GM12878 (cell line): ENCODE measurements around the gene FRMD8. TPM values are rescaled to one million over a fixed set of nuclear protein-coding genes. Genes with fewer than 3 reads are reported as not detected.

ENCODE experiments used
- ASH2L ChIP-seq: fragments of 300-600, 200-600 bp; sonication (generic); IDR thresholded peaks from 2 replicates; pipeline ENCODE4 v1.6.1; 2017; ENCODE audit warnings: low read depth, mild to moderate bottlenecking, borderline replicate concordance
- EGR1 ChIP-seq, 2 experiments: IDR thresholded peaks; 1 replicate in 1 of 2; 2 replicates in 1 of 2; pipeline ENCODE4 v1.6.1; 2011 to 2012; ENCODE audit warnings: low read depth in 2 of 2, low read length in 2 of 2, borderline replicate concordance in 1 of 2, mild to moderate bottlenecking in 1 of 2, moderate library complexity in 1 of 2
- ZNF207 ChIP-seq: fragments of 450-650 bp; IDR thresholded peaks from 2 replicates; pipeline ENCODE4 v1.6.1; 2014; ENCODE audit warnings: antibody characterized with exemption, mild to moderate bottlenecking, borderline replicate concordance
- ZNF384 ChIP-seq: IDR thresholded peaks from 2 replicates; pipeline ENCODE4 v1.6.1; 2012; ENCODE audit warnings: low read depth, mild to moderate bottlenecking, low read length, improper control_type of control experiment, borderline replicate concordance
- ZZZ3 ChIP-seq: IDR thresholded peaks from 2 replicates; pipeline ENCODE4 v1.6.1; 2011; ENCODE audit warnings: low read depth; ENCODE audit not compliant: control insufficient read depth, insufficient read length
- polyA plus RNA-seq, 11 experiments: library from polyadenylated mRNA; depleted of rRNA in 4 of 11; unstranded in 6 of 11; stranded (reverse) in 5 of 11; fragments of >200 nt; fragmentation: Nextera tagmentation in 4 of 11; fragmentation: Illumina TruSeq in 1 of 11; extraction: Ambion mirVana in 4 of 11; extraction: Trizol in 1 of 11; gene quantifications; 1 replicate in 1 of 11; 2 replicates in 10 of 11; pipeline versions ENCODE4 v1.2.1 to v1.2.3, GENCODE V29; 2011 to 2016; ENCODE audit warnings: inconsistent platforms in 2 of 11, missing spikeins in 2 of 11, low read depth in 1 of 11
- total RNA-seq, 4 experiments: library from RNA; depleted of rRNA in 3 of 4; stranded (reverse); fragments of >200 nt in 3 of 4; fragmentation: Illumina TruSeq in 1 of 4; extraction: Trizol in 1 of 4; gene quantifications; 2 replicates each; pipeline versions ENCODE4 v1.2.1 to v1.2.3, GENCODE V29; 2013 to 2021
- TF ChIP-seq, protein P1 (sequence below): IDR thresholded peaks from 2 replicates; pipeline ENCODE4 v1.6.1; 2012; ENCODE audit warnings: mild to moderate bottlenecking, low read depth, low read length
- TF ChIP-seq, protein P2 (sequence below): fragments of 450-650 bp; formaldehyde crosslinking; IDR thresholded peaks from 2 replicates; pipeline ENCODE4 v1.5.0; 2022; ENCODE audit warnings: mild to moderate bottlenecking, missing genetic modification characterization
- TF ChIP-seq, protein P3 (sequence below): IDR thresholded peaks from 2 replicates; pipeline ENCODE4 v1.6.1; 2012; ENCODE audit warnings: improper control_type of control experiment, low read depth, low read length; ENCODE audit not compliant: insufficient replicate concordance

The FRMD8 gene
- total and polyA plus RNA-seq, 10 of the 15 experiments (the other 5 are each of a cell fraction or from before 2014, with no cell fraction given): 8.3 to 69.4 (median 28.0) TPM

DNA sequence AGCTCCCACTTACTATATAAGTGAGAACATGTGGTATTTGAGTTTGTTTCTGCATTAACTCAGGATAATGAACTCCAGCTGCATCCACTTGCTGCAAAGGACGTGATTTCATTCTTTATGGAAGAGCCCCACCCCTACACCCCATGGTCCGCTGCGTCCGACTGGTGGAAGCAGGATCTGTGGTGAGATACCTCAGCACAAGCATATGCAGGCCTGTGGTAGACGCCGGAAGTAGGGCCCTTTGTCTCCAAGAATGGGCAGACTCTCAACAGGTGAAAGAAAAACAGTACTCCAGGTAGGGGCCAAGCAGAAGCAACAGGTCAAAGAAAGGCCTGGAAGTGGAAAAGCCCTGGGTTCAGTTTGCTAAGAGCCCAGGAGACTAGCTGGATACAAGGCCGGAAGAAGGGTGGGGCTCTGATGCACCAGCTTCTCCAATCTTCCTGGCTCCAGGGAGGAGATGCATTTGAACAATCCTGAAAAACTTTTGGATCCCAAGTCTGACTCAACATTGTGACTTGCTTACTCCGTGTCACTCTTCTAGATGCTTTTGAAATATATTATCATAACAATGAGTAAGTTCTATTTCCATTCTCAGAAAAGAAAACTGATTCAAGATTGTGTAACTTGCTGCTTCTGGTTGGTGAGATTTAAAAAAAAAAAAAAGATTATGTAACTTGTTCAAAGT lies 66.5 kb downstream of the FRMD8 start (continued):
- TF ChIP-seq, protein P1, sequence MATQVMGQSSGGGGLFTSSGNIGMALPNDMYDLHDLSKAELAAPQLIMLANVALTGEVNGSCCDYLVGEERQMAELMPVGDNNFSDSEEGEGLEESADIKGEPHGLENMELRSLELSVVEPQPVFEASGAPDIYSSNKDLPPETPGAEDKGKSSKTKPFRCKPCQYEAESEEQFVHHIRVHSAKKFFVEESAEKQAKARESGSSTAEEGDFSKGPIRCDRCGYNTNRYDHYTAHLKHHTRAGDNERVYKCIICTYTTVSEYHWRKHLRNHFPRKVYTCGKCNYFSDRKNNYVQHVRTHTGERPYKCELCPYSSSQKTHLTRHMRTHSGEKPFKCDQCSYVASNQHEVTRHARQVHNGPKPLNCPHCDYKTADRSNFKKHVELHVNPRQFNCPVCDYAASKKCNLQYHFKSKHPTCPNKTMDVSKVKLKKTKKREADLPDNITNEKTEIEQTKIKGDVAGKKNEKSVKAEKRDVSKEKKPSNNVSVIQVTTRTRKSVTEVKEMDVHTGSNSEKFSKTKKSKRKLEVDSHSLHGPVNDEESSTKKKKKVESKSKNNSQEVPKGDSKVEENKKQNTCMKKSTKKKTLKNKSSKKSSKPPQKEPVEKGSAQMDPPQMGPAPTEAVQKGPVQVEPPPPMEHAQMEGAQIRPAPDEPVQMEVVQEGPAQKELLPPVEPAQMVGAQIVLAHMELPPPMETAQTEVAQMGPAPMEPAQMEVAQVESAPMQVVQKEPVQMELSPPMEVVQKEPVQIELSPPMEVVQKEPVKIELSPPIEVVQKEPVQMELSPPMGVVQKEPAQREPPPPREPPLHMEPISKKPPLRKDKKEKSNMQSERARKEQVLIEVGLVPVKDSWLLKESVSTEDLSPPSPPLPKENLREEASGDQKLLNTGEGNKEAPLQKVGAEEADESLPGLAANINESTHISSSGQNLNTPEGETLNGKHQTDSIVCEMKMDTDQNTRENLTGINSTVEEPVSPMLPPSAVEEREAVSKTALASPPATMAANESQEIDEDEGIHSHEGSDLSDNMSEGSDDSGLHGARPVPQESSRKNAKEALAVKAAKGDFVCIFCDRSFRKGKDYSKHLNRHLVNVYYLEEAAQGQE: no peak
- no peak for TF ChIP-seq ASH2L
- TF ChIP-seq, protein P2, sequence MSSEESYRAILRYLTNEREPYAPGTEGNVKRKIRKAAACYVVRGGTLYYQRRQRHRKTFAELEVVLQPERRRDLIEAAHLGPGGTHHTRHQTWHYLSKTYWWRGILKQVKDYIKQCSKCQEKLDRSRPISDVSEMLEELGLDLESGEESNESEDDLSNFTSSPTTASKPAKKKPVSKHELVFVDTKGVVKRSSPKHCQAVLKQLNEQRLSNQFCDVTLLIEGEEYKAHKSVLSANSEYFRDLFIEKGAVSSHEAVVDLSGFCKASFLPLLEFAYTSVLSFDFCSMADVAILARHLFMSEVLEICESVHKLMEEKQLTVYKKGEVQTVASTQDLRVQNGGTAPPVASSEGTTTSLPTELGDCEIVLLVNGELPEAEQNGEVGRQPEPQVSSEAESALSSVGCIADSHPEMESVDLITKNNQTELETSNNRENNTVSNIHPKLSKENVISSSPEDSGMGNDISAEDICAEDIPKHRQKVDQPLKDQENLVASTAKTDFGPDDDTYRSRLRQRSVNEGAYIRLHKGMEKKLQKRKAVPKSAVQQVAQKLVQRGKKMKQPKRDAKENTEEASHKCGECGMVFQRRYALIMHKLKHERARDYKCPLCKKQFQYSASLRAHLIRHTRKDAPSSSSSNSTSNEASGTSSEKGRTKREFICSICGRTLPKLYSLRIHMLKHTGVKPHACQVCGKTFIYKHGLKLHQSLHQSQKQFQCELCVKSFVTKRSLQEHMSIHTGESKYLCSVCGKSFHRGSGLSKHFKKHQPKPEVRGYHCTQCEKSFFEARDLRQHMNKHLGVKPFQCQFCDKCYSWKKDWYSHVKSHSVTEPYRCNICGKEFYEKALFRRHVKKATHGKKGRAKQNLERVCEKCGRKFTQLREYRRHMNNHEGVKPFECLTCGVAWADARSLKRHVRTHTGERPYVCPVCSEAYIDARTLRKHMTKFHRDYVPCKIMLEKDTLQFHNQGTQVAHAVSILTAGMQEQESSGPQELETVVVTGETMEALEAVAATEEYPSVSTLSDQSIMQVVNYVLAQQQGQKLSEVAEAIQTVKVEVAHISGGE (CRISPR knock-in tag): no peak
- TF ChIP-seq, protein P3, sequence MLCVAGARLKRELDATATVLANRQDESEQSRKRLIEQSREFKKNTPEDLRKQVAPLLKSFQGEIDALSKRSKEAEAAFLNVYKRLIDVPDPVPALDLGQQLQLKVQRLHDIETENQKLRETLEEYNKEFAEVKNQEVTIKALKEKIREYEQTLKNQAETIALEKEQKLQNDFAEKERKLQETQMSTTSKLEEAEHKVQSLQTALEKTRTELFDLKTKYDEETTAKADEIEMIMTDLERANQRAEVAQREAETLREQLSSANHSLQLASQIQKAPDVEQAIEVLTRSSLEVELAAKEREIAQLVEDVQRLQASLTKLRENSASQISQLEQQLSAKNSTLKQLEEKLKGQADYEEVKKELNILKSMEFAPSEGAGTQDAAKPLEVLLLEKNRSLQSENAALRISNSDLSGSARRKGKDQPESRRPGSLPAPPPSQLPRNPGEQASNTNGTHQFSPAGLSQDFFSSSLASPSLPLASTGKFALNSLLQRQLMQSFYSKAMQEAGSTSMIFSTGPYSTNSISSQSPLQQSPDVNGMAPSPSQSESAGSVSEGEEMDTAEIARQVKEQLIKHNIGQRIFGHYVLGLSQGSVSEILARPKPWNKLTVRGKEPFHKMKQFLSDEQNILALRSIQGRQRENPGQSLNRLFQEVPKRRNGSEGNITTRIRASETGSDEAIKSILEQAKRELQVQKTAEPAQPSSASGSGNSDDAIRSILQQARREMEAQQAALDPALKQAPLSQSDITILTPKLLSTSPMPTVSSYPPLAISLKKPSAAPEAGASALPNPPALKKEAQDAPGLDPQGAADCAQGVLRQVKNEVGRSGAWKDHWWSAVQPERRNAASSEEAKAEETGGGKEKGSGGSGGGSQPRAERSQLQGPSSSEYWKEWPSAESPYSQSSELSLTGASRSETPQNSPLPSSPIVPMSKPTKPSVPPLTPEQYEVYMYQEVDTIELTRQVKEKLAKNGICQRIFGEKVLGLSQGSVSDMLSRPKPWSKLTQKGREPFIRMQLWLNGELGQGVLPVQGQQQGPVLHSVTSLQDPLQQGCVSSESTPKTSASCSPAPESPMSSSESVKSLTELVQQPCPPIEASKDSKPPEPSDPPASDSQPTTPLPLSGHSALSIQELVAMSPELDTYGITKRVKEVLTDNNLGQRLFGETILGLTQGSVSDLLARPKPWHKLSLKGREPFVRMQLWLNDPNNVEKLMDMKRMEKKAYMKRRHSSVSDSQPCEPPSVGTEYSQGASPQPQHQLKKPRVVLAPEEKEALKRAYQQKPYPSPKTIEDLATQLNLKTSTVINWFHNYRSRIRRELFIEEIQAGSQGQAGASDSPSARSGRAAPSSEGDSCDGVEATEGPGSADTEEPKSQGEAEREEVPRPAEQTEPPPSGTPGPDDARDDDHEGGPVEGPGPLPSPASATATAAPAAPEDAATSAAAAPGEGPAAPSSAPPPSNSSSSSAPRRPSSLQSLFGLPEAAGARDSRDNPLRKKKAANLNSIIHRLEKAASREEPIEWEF: no peak
- no peak for TF ChIP-seq EGR1 (IDR thresholded peaks at IDR 0.05; ENCODE audit: borderline replicate concordance in 1 of 2, low read depth in 2 of 2, low read length in 2 of 2)
- no peak for TF ChIP-seq ZZZ3
- no peak for TF ChIP-seq ZNF384
- no peak for TF ChIP-seq ZNF207
